Measurements from ENCODE around the gene MED25.
"Not testable (repeated sequence)": the region's sequence is repeated elsewhere in the genome, so short reads cannot be mapped to it uniquely, and the experiment has no call there.

MED25 gene

DNA sequence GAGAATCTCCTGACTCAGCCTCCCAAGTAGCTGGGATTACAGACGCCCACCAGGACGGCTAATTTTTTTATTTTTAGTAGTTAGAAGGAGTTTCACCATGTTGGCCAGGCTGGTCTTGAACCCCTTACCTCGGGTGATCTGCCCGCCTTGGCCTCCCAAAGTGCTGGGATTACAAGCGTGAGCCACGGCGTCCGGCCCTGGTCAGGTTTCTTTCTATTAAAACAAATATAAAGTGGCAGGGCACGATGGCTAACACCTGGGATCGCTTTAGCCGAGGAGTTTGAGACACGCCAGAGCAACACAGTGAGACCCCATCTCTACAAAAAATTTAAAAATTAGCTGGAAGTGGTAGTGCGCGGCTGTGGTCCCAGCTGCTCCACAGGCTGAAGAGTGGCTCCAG, 1.5 kb upstream of the MED25 start:
- no peak for DNase-seq (ENCODE audit: low read depth, low spot score)

DNA sequence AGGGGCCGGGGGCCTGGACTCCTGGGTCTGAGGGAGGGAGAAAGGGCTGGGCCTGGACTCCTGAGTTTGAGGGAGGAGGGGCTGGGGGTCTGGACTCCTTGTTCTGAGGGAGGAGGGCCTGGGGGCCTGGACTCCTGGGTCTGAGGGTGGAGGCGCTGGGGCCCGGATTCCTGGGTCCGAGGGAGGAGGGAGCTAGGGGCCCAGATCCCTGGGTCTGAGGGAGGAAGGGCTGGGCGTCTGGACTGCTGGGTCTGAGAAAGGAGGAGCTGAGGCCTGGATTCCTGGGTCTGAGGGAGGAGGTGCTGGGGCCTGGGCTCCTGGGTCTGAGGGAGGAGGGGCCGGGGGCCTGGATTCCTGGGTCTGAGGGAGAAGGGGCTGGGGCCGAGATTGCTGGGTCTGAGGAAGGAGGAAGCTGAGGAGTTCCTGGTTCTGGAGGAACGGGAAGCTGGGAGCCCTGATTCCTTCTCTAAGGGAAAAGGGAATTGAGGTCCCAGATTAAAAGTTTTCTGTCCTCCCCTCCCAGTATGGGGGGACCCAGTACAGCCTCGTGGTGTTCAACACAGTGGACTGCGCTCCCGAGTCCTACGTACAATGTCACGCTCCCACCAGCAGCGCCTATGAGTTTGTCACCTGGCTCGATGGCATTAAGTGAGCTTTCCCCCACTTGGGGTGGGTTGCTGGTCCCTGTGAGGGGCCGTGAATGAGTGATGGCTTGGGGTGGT, 721 bp downstream of the MED25 start:
- DNase-seq (ENCODE audit: low read depth, low spot score), result no peak

DNA sequence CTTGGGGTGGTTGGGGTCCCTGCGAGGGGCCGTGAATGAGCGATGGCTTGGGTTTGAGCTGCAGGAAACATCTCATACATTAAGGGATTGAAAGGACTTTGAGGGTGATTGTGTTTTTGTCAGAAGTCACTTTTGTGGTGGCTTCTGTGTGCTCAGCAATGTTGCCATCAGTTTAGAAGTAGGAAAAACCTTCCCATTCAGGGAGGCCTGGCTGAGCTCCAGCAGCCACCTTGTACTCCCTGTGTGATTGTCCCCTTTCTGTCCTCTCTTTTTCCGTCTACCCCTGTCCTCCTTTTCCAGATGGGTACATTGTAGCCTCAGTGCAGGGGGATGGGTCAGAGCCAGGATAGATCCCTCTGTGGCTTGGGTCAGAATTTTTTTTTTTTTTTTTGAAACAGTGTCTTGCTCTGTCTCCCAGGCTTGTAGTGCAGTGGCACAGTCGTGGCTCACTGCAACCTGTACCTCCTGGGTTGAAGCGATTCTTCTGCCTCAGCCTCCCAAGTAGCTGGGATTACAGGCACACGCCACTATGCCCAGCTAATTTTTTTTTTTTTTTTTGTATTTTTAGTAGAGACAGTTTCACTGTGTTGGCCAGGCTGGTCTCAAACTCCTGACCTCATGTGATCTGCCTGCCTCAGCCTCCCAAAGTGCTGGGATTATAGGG, 1.5 kb downstream of the MED25 start:
- not testable (repeated sequence) for DNase-seq (ENCODE audit: low read depth, low spot score)

DNA sequence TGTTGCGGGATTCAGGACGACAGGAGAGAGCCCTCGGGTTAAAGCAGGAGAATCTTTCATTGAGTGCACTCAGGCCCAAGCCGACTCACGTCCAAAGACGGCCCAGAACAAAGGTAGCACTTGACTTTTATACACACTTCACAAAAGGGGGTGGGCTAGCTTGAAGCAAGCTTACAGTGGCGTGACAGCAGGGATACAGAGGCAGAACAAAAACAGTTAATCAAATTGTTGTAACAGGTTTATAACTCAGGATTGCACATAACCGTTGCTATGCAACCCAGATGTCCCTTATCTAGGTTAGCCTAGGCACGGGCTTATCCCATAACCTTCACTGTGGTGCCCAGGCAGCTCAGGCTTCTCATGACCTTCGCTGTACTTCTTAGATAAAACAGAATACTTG, 2.0 kb downstream of the MED25 start:
- no peak for DNase-seq (ENCODE audit: low read depth, low spot score)

DNA sequence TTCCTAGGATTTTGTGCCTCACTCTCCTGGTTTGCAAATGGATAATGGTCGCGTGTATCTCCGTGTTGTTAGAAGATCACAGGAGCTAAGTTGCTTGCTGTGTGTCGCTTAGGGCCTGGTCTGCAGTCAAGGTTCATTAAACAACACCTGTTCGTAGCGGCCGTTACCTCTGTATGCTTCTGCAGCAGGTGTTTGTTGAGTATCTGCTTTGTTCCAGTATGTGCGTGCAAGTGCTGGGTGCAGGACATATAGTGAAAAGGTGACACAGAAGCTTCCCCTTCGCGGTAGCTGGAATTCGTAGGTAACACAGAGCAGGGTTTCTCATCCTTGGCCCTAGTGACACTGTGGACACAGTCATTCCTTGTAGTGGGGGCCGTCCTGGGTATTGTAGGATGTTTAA, 5.4 kb downstream of the MED25 start:
- DNase-seq (ENCODE audit: low read depth, low spot score), result no peak

DNA sequence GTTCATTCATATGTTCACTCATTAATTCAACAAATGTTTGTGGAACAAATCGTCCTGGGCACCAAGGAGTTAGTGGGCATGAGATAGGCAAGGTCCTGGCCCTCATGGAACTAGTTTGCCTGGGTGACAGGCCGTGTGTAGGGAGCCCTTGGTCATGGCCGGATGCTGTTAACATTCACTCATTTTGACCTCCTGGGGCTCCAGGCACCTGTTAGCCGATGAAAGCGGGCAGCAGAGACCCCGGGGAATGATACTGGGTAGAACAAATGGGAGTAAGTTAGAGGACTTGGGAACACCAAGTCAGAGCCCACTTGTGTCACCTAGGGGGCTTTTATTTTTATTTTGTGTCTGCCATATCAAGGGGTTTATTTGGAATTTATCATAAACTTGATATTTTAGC, 6.6 kb downstream of the MED25 start:
- DNase-seq (ENCODE audit: low read depth, low spot score), result no peak

DNA sequence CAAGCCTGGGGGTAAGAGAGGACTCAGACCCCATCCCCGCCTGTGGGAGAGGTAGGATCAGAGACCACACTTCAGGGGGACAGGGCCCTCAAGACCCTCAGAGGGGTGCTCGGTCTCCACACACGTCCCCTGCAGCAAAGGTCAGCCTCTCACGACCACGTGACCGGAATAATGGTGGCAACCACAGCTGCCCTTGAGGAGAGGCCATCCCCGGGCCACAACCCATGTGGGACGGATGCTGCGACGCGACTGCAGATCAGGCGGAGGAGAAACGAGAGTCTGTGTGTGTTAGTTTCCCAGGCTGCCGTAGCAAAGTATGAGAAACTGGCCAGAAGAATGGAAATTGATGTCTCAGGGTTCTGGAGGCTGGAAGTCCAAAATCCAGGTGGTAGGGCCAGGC, 8.9 kb downstream of the MED25 start:
- no peak for DNase-seq (ENCODE audit: low read depth, low spot score)

DNA sequence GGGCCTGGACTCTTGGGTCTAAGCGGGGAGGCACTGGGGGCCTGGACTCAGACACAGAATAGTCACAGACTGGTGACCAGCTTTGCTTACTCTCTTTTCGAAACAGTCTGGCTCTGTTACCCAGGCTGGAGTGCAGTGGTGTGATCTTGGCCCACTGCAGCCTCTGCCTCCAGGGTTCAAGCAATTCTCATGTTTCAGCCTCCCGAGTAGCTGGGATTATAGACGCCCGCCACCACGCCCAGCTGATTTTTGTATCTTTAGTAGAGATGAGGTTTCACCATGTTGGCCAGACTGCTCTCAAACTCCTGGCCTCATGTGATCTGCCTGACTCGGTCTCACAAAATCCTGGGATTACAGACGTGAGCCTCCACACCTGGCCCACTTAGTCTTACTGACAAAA, 11.1 kb downstream of the MED25 start:
- no peak for DNase-seq (ENCODE audit: low read depth, low spot score)

DNA sequence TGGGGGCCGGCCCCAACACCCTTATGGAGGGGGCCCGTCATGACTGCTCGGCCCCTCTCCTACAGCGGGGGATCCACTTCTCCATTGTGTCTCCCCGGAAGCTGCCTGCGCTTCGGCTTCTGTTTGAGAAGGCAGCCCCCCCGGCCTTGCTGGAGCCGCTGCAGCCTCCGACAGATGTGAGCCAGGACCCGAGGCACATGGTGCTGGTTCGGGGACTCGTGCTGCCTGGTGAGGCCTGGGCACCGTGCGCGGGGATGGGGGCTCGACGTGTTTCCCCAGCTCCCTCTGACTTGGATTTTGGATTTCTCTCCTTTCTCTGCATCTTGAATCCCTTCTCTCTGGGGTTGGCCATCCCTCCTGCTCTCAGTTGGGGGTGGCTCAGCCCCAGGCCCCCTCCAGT, 11.6 kb downstream of the MED25 start:
- DNase-seq (ENCODE audit: low read depth, low spot score), result no peak

DNA sequence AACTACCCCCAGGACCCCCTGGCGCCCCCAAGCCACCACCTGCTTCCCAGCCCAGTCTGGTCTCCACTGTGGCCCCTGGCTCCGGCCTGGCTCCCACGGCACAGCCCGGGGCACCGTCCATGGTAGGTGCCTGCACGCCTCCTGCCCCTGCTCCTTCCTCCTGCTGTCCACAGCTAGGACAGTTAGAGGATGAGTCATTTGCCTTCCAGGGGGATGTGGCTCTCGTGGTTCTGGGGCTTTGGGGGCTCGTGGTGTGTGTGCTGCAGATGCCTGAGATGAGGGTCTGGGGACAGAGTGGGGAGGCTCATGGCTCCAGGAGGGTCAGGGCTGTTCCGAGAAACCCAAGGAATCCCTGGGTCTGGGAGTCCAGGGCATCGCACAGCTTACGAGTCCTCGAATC, 12.7 kb downstream of the MED25 start:
- no peak for DNase-seq (ENCODE audit: low read depth, low spot score)

DNA sequence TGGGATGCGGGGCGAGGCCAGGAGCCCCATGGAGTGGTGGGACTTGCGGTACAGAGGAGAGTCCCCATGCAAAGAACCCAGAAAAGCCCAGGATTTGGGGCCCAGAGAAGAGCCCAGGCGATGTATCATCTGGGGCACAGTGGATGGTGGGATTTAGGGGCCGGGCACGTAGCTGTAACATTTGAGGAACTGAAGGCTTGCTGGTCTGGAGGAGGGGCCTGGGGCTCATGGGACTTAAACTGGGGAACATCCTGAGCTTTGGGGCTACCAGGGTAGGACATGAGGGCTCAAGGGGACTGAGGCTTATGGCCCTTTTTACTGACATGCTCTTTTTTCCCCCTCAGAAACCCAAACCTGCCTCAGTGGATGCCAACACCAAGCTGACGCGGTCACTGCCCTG, 13.5 kb downstream of the MED25 start:
- no peak for DNase-seq (ENCODE audit: low read depth, low spot score)

DNA sequence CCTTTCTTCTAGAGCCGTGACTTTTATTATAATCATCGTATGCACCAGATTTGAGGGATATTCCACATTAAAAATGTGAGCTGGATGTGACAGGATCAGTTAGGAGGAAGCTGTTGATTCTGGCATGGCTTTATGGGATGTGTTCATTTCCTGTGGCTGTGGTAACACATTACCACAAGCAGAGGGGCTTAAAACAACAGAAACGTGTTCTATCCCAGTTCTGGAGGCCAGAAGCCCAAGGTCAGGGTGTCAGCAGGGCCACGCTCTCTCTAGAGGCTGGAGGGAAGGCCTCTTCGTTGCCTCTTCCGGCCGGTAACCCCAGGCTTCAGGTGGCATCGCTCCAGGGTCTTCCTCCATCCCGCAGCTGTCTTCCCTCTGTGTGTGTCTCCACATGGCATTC, 14.5 kb downstream of the MED25 start:
- no peak for DNase-seq (ENCODE audit: low read depth, low spot score)

DNA sequence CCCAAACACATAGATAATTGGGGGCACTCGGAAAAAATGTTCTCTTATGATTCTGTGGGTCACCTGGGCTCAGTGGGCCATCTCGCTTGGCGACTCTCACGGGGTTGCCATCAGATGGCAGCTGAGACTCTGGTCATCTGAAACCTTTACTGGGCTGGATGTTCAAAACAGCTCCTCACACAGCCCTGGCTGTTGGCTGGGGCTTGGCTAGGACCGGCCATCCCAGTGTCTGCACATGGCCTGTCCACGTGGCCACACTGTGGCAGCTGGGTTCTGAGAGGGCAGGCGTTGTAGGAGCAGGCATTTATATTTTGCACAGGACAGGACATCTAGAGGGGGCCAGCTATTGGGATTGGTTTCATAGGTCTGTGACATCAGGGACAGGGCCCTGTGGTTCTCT, 15.5 kb downstream of the MED25 start:
- DNase-seq (ENCODE audit: low read depth, low spot score), result no peak

DNA sequence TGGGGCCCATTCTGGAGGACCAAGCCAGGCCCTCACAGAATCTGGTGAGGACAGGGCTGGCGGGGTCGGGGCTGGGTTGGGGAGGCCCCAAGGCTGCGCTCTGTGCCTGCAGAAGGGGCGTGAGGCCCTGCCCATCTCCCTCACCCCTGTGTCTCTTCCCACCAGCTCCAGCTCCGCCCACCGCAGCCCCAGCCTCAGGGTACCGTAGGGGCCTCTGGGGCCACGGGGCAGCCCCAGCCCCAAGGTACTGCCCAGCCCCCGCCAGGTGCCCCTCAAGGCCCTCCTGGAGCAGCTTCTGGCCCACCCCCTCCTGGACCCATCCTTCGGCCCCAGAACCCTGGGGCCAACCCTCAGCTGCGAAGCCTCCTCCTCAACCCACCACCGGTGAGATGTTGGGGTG, 17.5 kb downstream of the MED25 start:
- DNase-seq (ENCODE audit: low read depth, low spot score), result no peak

DNA sequence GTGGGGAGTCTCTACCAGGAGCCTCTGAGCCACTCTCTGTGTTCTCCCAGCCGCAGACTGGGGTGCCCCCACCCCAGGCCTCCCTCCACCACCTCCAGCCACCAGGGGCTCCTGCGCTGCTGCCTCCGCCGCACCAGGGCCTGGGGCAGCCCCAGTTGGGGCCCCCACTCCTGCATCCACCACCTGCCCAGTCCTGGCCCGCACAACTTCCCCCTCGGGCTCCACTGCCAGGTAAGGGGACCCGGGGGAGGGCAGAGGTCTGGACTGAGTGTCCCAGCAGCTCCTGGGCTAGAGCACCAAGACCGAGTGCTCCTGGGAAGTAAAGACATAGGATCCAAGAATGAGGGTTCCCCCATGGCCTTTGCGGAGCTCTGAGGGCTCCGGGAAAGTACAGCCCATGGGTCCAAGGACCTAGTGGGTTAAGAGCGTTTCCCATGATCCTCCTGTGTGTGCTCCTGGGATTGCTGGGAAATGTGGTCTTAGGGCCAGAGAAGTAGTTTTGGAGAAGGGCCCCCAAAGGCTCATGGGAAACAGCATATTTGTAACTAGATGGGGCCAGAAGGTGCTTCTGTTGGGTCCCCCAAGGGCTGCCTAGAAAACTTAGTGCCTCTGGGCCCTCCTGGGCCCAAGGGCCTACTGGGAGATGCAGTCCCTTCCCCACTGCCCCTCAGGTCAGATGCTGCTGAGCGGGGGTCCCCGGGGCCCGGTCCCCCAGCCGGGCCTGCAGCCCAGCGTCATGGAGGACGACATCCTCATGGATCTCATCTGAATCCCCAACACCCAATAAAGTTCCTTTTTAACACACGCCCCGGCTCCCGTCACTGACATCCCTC, 18.3 kb downstream of the MED25 start:
- no peak for DNase-seq (ENCODE audit: low read depth, low spot score)

DNA sequence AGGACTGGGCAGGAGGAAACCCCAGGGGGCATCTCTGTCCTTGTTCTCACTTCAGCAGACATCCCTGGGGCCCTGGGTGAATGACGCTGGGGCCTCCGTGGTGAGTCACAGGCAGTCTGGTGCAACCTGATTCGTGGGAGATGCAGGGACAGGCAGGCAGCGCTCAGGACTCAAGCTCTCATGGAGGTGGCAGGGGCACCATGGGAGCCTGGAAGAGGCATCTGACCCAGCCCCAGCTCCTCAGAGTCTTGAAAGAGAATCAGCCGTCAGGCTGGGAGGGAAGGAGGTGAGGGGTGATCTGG, 18.9 kb downstream of the MED25 start:
- no peak for DNase-seq (ENCODE audit: low read depth, low spot score)

DNA sequence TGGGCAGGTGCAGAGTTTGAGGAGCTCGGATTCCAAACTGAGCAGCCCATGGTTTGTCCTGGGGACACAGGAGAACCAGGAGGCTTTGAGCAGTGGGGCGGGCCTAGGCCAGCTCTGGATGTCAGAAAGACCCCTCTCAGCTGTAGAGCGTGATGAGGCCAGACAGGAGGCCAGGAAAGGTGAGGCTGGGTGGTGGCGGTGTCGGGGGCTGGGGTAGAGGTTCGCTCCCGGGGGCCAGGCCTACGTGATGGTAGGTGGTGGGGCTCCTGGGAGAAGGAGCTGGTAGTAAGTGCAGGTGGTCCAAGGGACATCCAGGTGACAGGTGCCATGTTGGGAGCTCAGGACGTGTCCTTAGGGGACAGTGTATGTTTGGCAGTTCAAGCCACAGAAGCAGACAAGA, 19.3 kb downstream of the MED25 start:
- DNase-seq (ENCODE audit: low read depth, low spot score), result no peak

DNA sequence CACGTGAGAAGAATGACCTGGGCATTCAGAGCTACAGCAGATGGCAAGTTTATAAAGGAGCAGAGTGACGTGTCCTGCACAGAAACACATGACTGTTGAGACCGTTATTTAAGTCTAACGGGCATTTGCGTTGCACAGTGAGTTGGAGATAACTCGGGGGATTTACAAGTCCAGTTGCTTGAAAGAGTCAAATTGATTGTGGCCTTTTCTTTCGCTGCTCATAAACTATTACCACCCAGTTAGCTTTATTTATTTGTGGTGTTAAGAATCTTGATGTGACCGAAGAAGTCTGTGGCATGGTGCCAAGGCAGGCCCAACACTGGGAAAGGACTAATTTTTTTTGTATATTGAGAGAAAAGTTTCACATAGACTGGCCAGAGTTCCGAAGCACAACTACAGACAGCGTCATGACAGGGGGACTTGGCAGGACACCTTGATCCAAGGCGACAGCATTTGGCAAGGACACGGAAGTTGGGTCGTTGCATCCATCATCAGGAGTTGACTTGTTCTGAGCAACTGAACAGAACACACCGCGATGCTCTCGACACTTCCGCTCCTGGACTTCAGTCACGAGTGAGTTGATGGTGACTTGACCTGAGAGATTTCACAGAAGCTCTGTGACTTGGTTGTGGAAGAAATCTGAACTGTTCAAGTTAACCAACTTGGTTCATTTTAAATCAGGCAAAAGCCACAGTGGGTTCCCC, 20.9 kb downstream of the MED25 start:
- no peak for DNase-seq (ENCODE audit: low read depth, low spot score)

DNA sequence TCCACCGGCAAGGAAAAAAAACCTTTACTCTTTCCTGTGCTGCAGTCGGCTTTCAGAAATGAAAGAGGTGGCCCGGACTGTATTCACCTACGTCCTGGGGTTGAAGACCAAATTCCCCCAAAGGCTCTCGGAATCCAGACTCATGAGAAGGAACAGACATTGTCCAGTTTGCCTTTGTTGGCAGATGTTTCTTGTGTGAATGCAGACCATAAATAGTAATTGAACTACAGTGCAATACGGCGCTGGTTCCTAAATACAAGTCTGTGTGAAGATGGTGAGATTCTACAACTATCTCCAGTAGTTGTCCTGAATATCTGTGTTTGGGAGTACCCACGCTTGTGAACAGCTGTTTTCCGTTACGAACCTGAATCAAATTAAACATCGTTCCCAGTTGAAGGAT, 21.6 kb downstream of the MED25 start:
- DNase-seq (ENCODE audit: low read depth, low spot score), result no peak

DNA sequence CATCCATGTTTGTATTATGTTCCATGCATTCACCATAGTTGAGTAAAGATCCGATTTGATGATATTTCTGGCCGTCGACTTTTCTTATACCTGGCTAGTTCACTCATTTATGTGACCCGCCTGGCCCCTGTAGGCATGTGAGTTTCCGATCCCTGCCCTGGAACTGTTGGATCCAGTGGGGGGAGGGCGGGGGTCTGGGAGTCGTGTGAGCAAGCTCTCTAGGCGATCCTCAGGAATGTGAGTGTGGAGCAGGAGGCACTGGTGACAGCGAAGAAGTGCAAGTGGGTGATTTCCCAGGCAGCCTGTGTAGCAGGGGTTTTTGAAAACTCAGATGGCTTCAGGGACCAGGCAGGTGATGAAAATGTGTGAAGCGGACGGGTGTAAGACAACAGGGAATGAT, 22.2 kb downstream of the MED25 start:
- no peak for DNase-seq (ENCODE audit: low read depth, low spot score)

DNA sequence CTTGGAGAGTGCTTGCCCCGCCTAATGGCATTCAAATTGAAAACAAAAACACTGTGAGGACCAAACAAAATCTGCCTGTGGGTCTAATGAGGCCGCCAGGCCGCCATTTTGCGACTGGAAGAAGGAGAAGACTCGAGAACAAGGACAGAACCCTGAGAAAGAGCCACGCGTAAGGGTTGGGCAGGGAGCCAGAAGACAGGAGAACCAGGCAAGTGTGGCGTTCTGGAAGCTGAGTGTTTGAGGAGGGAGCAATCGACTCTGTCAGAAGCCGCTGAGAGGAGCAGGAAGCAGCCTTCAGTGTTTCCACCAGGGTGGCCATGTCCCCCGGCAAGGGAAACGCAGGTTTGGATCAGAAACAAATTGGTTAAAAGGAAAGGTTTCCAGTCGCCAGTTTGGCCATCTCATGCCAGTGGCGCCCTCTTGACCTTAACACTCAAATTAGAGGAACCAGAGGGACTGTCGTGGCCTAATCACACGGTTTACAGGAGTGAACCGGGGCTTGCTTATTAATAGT, 22.7 kb downstream of the MED25 start:
- no peak for DNase-seq (ENCODE audit: low read depth, low spot score)

DNA sequence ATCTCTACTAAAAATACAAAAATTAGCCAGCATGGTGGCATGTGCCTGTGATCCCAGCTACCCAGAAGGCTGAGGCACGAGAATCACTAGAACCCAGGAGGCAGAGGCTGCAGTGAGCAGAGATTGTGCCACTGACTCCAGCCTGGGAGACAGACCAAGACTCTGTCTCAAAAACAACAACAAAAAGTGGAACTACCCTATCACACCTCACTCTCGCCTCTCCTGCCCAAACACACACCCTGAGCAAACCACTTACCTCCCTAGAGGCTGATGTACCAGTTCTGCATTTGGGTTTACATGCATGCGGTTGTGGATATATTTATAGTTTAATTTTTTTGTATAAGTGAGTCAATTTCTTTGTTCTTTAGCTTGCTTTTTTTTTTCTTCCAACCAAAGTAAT, 25.2 kb downstream of the MED25 start:
- DNase-seq (ENCODE audit: low read depth, low spot score), result no peak

All from smooth muscle cell of the brain vasculature (primary cell).